SU-DHL-6 (cell line): ENCODE data around the gene SOD3.

ENCODE experiments used
- H2AFZ ChIP-seq: fragments of 200-600 bp; sonication (generic); 2 replicates; pipeline ENCODE4 v1.6.1; 2014; ENCODE audit warnings: low read depth, mild to moderate bottlenecking, moderate library complexity, mixed read lengths, antibody characterized with exemption, low read length; ENCODE audit not compliant: severe bottlenecking
- H3F3A ChIP-seq: fragments of 200-600 bp; shearing (Covaris generic); 2 replicates; pipeline ENCODE4 v1.6.0; 2016; ENCODE audit warnings: antibody characterized with exemption, mild to moderate bottlenecking; ENCODE audit not compliant: insufficient read depth
- H3K27ac ChIP-seq: fragments of 200-600 bp; sonication (generic); 2 replicates; pipeline ENCODE4 v1.5.1; 2016; ENCODE audit warnings: low read depth, mild to moderate bottlenecking, low read length, moderate library complexity, mixed read lengths
- H3K27me3 ChIP-seq: fragments of 200-600 bp; sonication (generic), shearing (Covaris generic); 2 replicates; pipeline ENCODE4 v1.6.0; 2014; ENCODE audit warnings: mild to moderate bottlenecking, low read length
- H3K36me3 ChIP-seq: fragments of 200-600 bp; sonication (generic); 2 replicates; pipeline ENCODE4 v1.6.1; 2014; ENCODE audit warnings: mild to moderate bottlenecking, low read length, mixed read lengths
- H3K4me2 ChIP-seq: fragments of 300-600, 200-600 bp; shearing (Covaris generic), sonication (generic); 2 replicates; pipeline ENCODE4 v1.6.0; 2014; ENCODE audit warnings: low read length, low read depth, mild to moderate bottlenecking; ENCODE audit not compliant: poor library complexity, severe bottlenecking
- H3K4me3 ChIP-seq: fragments of 200-600 bp; sonication (generic); 2 replicates; pipeline ENCODE4 v1.5.1; 2014; ENCODE audit warnings: antibody characterized with exemption, low read length, mild to moderate bottlenecking, mixed read lengths; ENCODE audit not compliant: insufficient read depth, poor library complexity, severe bottlenecking
- H3K79me2 ChIP-seq: fragments of 200-600 bp; sonication (generic); 2 replicates; pipeline ENCODE4 v1.6.1; 2014; ENCODE audit warnings: mild to moderate bottlenecking, low read length, moderate library complexity; ENCODE audit not compliant: insufficient read depth
- H3K9ac ChIP-seq: fragments of 200-600 bp; sonication (generic); 2 replicates; pipeline ENCODE4 v1.7.0; 2014; ENCODE audit warnings: mild to moderate bottlenecking, low read length
- H3K9me2 ChIP-seq: fragments of 200-600 bp; sonication (generic); replicated peaks from 2 replicates; pipeline ENCODE4 v1.6.1; 2014; ENCODE audit warnings: low read length; ENCODE audit not compliant: insufficient read depth
- H3K9me3 ChIP-seq: fragments of 200-600 bp; sonication (generic); 2 replicates; pipeline ENCODE4 v1.6.1; 2014; ENCODE audit warnings: low read length, mixed read lengths; ENCODE audit not compliant: insufficient read depth
- H4K20me1 ChIP-seq: fragments of 200-600 bp; sonication (generic); 2 replicates; pipeline ENCODE4 v1.6.1; 2014; ENCODE audit warnings: low read depth, mild to moderate bottlenecking, antibody characterized with exemption, low read length, moderate library complexity, mixed read lengths
- CTCF ChIP-seq: fragments of 200-600 bp; sonication (generic); IDR thresholded peaks from one replicate; pipeline ENCODE4 v1.5.1; 2017; ENCODE audit warnings: antibody characterized with exemption, mild to moderate bottlenecking, low read length, moderate library complexity; ENCODE audit not compliant: insufficient read depth, poor library complexity, severe bottlenecking
- EZH2phosphoT487 ChIP-seq: fragments of 200-600 bp; sonication (generic), shearing (Covaris generic); conservative IDR thresholded peaks from 2 replicates; pipeline ENCODE4 v1.6.1; 2018; ENCODE audit warnings: mild to moderate bottlenecking, antibody characterized with exemption, low read length, moderate library complexity, mixed read lengths

The SOD3 gene

GRCh38 chr4:24813732-24814131 lies 18.4 kb downstream of the SOD3 start:
- TF ChIP-seq CTCF (no peak), EZH2phosphoT487 (no peak)

DNA sequence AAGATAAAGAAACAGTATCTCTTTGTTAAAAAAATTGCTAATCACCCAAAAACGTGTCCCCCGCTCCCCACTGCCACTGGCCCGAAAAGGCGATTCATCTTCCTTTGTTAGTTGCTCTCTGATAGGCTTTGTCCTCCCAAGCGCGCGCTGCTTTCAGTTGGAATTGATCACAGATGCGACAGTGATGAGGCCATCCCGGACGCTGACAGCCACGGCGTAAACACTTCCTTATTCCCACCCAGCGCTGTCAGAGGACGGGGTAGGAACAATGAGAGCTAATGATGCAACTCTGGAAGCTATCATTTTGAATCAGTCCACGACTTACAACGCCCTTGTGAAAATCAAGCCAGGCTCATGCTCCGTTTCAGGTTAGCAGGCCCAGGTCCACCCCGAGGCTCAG lies 21.4 kb downstream of the SOD3 start:
- Histone ChIP-seq H3K9me2 (no peaks in the 10 kb centered on the region), H3K4me2 (no peak overlapping the region), H3F3A (no peaks in the 10 kb centered on the region), H4K20me1 (no peaks in the 10 kb centered on the region), H3K27ac (no peak overlapping the region), H3K4me3 (no peak overlapping the region), H3K79me2 (no peaks in the 10 kb centered on the region), H3K27me3 (no peaks in the 10 kb centered on the region), H3K36me3 (no peaks in the 10 kb centered on the region), H3K9ac (no peak overlapping the region), H2AFZ (no peak overlapping the region), H3K9me3 (no peaks in the 10 kb centered on the region)
- TF ChIP-seq EZH2phosphoT487: no peak
- no peak for TF ChIP-seq CTCF

More at GRCh38 chr4:24813732-24814131, 18.4 kb downstream of the SOD3 start:
- no peak overlapping the region for H3K4me3 ChIP-seq
- H2AFZ ChIP-seq: no peak overlapping the region
- H4K20me1 ChIP-seq: no peaks in the 10 kb centered on the region
- H3K4me2 ChIP-seq: no peak overlapping the region
- H3K36me3 ChIP-seq: no peaks in the 10 kb centered on the region
- H3K9me3 ChIP-seq: no peaks in the 10 kb centered on the region
- H3K9me2 ChIP-seq: no peaks in the 10 kb centered on the region
- H3K79me2 ChIP-seq: no peaks in the 10 kb centered on the region
- no peaks in the 10 kb centered on the region for H3F3A ChIP-seq
- H3K9ac ChIP-seq: no peak overlapping the region
- H3K27ac ChIP-seq: no peak overlapping the region
- no peaks in the 10 kb centered on the region for H3K27me3 ChIP-seq

DNA sequence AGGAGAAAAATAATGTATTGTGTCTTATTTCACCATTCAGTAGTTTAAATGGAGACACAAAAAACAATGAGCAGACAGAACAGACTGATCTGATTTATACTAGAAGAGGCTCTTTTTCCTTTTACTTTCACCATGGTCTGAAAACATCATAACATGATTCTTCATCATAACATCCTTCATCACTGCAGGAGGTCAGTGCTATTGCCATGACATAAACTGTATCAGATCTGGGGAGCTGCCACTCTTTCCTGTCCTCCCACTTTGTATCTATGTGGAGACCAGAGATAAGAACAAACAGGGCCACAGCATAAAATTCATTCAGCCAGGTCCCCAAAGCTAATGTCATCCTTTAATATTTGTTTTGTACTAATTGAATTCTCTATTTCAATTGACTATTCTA lies 25.2 kb downstream of the SOD3 start:
- no peak for TF ChIP-seq CTCF
- TF ChIP-seq EZH2phosphoT487: no peak
- no peaks in the 10 kb centered on the region for H4K20me1 ChIP-seq
- no peaks in the 10 kb centered on the region for H3K79me2 ChIP-seq
- H3K27ac ChIP-seq: no peak overlapping the region
- no peak overlapping the region for H3K4me2 ChIP-seq
- H3K27me3 ChIP-seq: no peaks in the 10 kb centered on the region
- H3K9ac ChIP-seq: no peak overlapping the region
- no peaks in the 10 kb centered on the region for H3K9me2 ChIP-seq
- no peaks in the 10 kb centered on the region for H3F3A ChIP-seq
- H3K36me3 ChIP-seq: no peaks in the 10 kb centered on the region
- H3K9me3 ChIP-seq: no peaks in the 10 kb centered on the region
- no peak overlapping the region for H3K4me3 ChIP-seq
- H2AFZ ChIP-seq: no peak overlapping the region
